Myocyte (in vitro differentiated cells): ENCODE results near the gene PDLIM1. TPM values are rescaled to one million over a fixed set of nuclear protein-coding genes. Genes with fewer than 3 reads are reported as not detected.

Source experiments
- DNase-seq: peaks from one replicate; pipeline ENCODE4 v3.0.0-alpha.2; 2012; ENCODE audit warnings: low read depth
- polyA plus RNA-seq: library from polyadenylated mRNA; unstranded; fragments of >200 nt; gene quantifications from one replicate; pipeline ENCODE4 v1.2.1, GENCODE V29; 2012; ENCODE audit warnings: missing spikeins
- total RNA-seq: library from RNA; depleted of rRNA; stranded (reverse); fragments of >200 nt; gene quantifications from 2 replicates; pipeline ENCODE4 v1.2.3, GENCODE V29; 2014

Gene PDLIM1, protein sequence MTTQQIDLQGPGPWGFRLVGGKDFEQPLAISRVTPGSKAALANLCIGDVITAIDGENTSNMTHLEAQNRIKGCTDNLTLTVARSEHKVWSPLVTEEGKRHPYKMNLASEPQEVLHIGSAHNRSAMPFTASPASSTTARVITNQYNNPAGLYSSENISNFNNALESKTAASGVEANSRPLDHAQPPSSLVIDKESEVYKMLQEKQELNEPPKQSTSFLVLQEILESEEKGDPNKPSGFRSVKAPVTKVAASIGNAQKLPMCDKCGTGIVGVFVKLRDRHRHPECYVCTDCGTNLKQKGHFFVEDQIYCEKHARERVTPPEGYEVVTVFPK
- total RNA-seq, result 2.1 and 3.9 TPM in 2 replicates
- polyA plus RNA-seq, result 213 TPM

GRCh38 chr10:95290461-95291364, at the start of gene PDLIM1:
TSS of gene PDLIM1 (minus strand) at chr10:95291003. CDS start at chr10:95290915, 88 bp downstream.
- DNase-seq, result peak; percentile 47

DNA sequence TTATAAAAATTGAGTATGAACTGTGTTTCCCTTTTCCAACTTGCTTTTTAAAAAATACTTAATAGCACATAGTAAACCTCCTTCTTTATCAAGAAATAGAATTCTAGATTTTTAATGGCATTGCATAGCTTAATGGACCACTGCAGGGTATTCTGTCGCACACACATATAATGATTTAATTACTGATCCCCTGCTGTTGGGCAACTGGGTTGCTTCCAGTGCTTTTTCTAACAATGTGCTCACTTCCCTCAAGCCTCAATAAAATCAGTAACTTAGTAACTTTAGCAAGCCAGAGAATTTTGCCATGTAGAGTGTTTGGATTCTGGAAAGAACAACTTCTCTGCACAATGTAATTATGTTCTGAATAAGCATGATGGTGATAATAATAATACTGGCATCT, 49.1 kb upstream of the PDLIM1 start:
- no peak for DNase-seq

- no peak for DNase-seq
These were observed 46.8 kb upstream of the PDLIM1 start for GRCh38 chr10:95337423-95338160.

GRCh38 chr10:95336702-95337101, 45.9 kb upstream of the PDLIM1 start:
- no peak for DNase-seq

GRCh38 chr10:95335933-95336699, 45.3 kb upstream of the PDLIM1 start:
- DNase-seq, result no peak

DNA sequence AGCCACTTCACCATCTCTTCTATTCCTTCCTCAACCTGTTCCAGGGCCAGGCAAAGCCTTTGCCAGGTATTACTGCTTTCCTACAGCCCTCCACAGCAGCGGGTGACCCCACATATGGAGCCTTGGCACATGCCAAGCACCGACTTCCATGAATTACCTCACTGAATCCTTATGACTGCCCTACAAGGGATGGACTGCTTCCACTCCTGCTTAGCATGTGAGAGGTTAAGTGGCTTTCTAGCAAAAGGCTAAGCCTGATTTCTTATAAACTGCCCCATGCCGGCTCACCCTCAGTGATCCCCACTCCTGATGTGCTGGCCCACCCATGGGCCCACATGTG, 44.0 kb upstream of the PDLIM1 start:
- DNase-seq, result no peak

- DNase-seq, result peak; percentile 72
These were observed 43.4 kb upstream of the PDLIM1 start for GRCh38 chr10:95333997-95334804.

DNA sequence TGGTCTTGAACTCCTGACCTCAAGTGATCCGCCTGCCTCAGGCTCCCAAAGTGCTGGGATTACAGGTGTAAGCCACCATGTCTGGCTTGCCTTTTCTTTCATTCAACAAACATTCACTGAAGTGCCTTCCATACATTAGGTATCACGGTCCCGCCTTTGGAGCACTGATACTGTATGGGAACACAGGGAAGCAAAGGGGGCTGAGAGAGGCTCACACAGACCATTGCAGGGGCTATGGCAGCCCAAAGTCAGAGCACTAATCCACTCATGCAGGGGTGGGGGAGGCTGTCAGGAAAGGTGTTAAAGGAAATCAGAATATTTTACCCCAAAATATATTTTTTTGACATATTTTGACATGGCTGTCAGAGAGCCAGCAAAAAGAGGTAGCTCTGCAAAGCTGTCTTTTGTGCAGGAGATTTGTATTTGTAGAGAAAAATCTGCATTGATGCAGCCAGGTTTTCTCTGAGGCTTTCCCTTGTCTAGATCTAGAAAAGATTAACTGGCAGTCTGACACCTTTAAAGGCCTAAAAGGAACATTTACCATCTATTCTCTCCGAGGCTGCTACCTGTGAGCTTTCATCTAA, 42.0 kb upstream of the PDLIM1 start:
- DNase-seq, result no peak

GRCh38 chr10:95331596-95332130, 40.9 kb upstream of the PDLIM1 start:
- DNase-seq, result no peak

- no peak for DNase-seq
These were observed 40.2 kb upstream of the PDLIM1 start for GRCh38 chr10:95330966-95331453.

DNA sequence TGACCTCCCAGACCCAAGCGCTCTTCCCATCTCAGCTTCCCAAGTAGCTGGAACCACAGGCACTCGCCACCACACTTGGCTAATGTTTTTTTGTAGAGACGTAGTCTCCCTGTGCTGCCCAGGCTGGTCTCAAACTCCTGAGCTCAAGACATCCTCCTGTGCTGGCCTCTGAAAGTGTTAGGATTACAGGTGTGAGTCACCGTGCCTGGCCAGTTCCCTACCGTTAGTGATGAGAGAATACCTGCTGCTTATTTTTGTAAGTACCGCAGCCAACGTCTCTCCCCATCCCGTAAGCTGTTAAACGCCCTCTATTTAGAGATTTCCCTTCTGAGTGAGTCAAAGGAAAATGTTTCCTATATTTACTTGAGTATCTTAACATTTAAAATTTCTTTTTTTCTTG, 38.5 kb upstream of the PDLIM1 start:
- DNase-seq, result no peak

GRCh38 chr10:95328013-95328412, 37.2 kb upstream of the PDLIM1 start:
- DNase-seq, result no peak

DNA sequence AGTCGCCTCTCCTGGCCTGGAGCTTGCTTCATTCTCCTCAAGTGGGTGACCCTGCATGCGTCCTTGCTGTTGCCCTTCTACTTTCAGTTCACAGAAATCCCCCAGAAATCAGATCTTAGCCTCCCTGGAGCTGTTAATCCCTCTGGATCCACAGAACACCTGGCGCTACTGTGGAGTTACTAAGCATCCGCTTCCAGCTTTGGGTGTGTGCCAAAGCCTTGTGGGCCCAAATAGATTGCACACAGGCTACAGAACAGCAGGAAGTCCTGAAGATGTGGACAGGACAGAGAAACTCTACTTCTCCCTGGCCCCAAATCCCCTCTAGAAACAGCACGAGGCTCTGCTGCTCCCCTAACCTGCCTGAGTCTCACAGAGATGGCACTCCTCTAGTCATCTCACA, 36.6 kb upstream of the PDLIM1 start:
- DNase-seq, result peak; percentile 77

GRCh38 chr10:95326396-95326795, 35.6 kb upstream of the PDLIM1 start:
- no peak for DNase-seq

DNA sequence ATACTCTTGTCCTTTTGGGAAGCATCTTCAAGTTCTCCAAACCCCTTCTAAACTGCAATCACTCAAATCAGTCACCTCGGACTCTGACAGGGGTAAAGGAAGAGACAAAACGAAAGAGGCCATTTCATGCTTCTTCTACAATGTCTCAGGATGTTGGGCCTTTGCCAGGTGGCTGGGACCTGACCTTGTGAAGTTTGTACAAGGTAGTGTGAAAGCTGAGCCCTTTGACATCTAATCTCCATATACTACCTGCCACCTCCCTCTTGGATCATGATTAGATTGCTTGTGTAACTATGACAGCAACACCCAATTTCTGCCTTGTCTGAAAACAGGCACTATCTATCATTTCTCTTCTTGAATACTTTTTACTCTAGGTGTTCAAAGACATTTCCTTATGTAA, 35.1 kb upstream of the PDLIM1 start:
- DNase-seq, result no peak

- DNase-seq, result no peak
These were observed 33.8 kb upstream of the PDLIM1 start for GRCh38 chr10:95324436-95325268.

DNA sequence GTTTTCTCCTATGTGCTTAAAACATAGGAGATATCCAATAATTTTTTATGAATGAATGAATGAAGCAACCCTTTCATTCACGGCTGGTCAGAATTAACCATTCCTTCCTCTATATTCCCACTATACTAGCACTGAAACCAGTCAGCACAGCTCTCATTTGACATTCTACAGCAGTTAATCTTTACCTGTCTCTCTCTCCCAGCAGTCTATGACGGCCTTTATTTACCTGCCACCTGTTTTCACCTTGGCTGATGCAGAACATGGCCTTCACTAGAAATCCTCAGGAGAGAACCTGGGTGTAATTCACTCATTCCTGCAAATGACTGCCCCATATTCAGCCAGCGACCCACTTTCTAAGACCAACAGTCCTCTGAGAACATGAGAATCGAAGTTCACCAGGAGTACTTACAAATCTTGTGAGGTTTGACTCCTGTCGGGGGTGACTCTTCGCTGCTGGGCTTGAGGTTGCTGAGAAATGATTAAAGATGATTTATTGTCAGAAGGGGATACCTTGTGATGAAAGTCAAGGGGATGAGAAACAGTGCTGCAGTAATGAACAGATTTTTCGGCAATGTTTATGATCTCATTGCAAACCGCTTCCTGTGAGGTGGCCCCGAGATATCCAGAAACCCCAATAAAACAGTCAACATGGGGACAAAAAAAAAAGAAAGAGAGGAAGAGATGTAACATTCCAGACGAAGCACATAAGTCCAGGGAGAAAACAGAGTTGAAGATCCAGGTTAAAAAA, 30.9 kb upstream of the PDLIM1 start:
- DNase-seq, result no peak

DNA sequence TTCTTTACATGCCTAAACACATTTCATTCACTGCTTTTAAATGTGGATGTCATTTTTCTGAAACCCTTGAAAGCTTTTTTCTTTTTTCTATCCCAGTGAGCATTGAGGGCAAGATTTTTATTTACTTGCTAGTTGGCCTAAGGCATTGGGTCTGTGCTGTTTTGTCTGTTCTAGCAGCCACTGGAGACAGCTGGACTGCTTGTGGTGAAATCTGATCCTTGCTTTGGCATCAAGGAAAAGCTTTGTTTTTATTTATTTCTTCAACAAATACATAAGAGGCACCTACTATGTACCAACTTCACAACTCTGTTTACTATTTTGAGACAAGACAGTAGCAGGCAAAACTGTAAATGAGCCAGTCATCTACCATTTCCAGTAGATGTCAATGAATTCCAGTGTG, 28.4 kb upstream of the PDLIM1 start:
- DNase-seq, result peak; percentile 69
